ENCODE results near the gene EPHB1.

EPHB1 gene

GRCh38 chr3:134849561-134849960 lies 54.5 kb downstream of the EPHB1 start:
- no peak for DNase-seq (ENCODE audit: low read depth in 2 of 2)

GRCh38 chr3:134850761-134851160 lies 55.7 kb downstream of the EPHB1 start:
- DNase-seq (ENCODE audit: low read depth in 2 of 2), result no peak

GRCh38 chr3:134852132-134852531 lies 57.1 kb downstream of the EPHB1 start:
- DNase-seq (ENCODE audit: low read depth in 2 of 2), result no peak

GRCh38 chr3:134852893-134853351 lies 57.9 kb downstream of the EPHB1 start:
- DNase-seq (ENCODE audit: low read depth in 2 of 2), result no peak

GRCh38 chr3:134854254-134854653 lies 59.2 kb downstream of the EPHB1 start:
- no peak for DNase-seq (ENCODE audit: low read depth in 2 of 2)

GRCh38 chr3:134857356-134857755 lies 62.3 kb downstream of the EPHB1 start:
- DNase-seq (ENCODE audit: low read depth in 2 of 2), result no peak

GRCh38 chr3:134857776-134858362 lies 62.8 kb downstream of the EPHB1 start:
- DNase-seq (ENCODE audit: low read depth in 2 of 2), result no peak

GRCh38 chr3:134858441-134859035 lies 63.5 kb downstream of the EPHB1 start:
- no peak for DNase-seq (ENCODE audit: low read depth in 2 of 2)

GRCh38 chr3:134859341-134859740 lies 64.3 kb downstream of the EPHB1 start:
- DNase-seq (ENCODE audit: low read depth in 2 of 2), result no peak

- no peak for DNase-seq (ENCODE audit: low read depth in 2 of 2)
Measured at GRCh38 chr3:134860141-134860540, 65.1 kb downstream of the EPHB1 start.

- no peak for DNase-seq (ENCODE audit: low read depth in 2 of 2)
Measured at GRCh38 chr3:134863915-134864314, 68.9 kb downstream of the EPHB1 start.

GRCh38 chr3:134864636-134865035 lies 69.6 kb downstream of the EPHB1 start:
- DNase-seq (ENCODE audit: low read depth in 2 of 2), result no peak

- no peak for DNase-seq (ENCODE audit: low read depth in 2 of 2)
Measured at GRCh38 chr3:134867277-134867676, 72.2 kb downstream of the EPHB1 start.

GRCh38 chr3:134869153-134869726 lies 74.2 kb downstream of the EPHB1 start:
- no peak for DNase-seq (ENCODE audit: low read depth in 2 of 2)

GRCh38 chr3:134871818-134872217 lies 76.8 kb downstream of the EPHB1 start:
- no peak for DNase-seq (ENCODE audit: low read depth in 2 of 2)

GRCh38 chr3:134872440-134873388 lies 77.7 kb downstream of the EPHB1 start:
- no peak for DNase-seq (ENCODE audit: low read depth in 2 of 2)

GRCh38 chr3:134873789-134874188 lies 78.7 kb downstream of the EPHB1 start:
- no peak for DNase-seq (ENCODE audit: low read depth in 2 of 2)

- DNase-seq (ENCODE audit: low read depth in 2 of 2), result no peak
Measured at GRCh38 chr3:134874737-134875413, 79.8 kb downstream of the EPHB1 start.

- no peak for DNase-seq (ENCODE audit: low read depth in 2 of 2)
Measured at GRCh38 chr3:134876836-134877235, 81.8 kb downstream of the EPHB1 start.

- DNase-seq (ENCODE audit: low read depth in 2 of 2), result no peak
Measured at GRCh38 chr3:134877788-134878187, 82.7 kb downstream of the EPHB1 start.

GRCh38 chr3:134879990-134880389 lies 84.9 kb downstream of the EPHB1 start:
- DNase-seq (ENCODE audit: low read depth in 2 of 2), result no peak

- DNase-seq (ENCODE audit: low read depth in 2 of 2), result no peak
Measured at GRCh38 chr3:134880431-134880830, 85.4 kb downstream of the EPHB1 start.

All from stimulated activated CD8-positive, alpha-beta memory T cell treated with anti-CD3 and anti-CD28 coated beads, Interleukin-15, amount 100 ng/mL, for 4 hours (primary cell).